Keratinocyte (primary cell): ENCODE measurements around the gene GNAL. TPM values are rescaled to one million over a fixed set of nuclear protein-coding genes. Genes with fewer than 3 reads are reported as not detected.

Source experiments
- DNase-seq: peaks from one replicate; pipeline ENCODE4 v3.0.0-alpha.2; 2011; ENCODE audit warnings: low read depth, missing footprints, low spot score
- FAIRE-seq: peaks from 2 replicates; lab custom pipeline; 2011; peaks lifted over from hg19 to GRCh38; lab: Jason Lieb, UNC
- H2AFZ ChIP-seq: 2 replicates; pipeline ENCODE4 v1.6.0; 2012; ENCODE audit warnings: low read length, control low read depth, inconsistent platforms; ENCODE audit not compliant: control insufficient read depth
- H3K27ac ChIP-seq: 2 replicates; pipeline ENCODE4 v1.5.1; 2011; ENCODE audit warnings: low read length; ENCODE audit not compliant: control insufficient read depth, insufficient read depth
- H3K27me3 ChIP-seq: 3 replicates; pipeline ENCODE4 v1.6.0; 2011; ENCODE audit warnings: low read length; ENCODE audit not compliant: control insufficient read depth, insufficient read depth; ENCODE audit errors: extremely low read depth
- H3K36me3 ChIP-seq, 2 experiments: 2 replicates in 1 of 2; 3 replicates in 1 of 2; pipeline ENCODE4 v1.5.1; 2011; ENCODE audit warnings: low read length in 2 of 2, mild to moderate bottlenecking in 1 of 2; ENCODE audit not compliant: control insufficient read depth in 2 of 2, insufficient read depth in 2 of 2; ENCODE audit errors: extremely low read depth in 1 of 2
- H3K4me1 ChIP-seq: 3 replicates; pipeline ENCODE4 v1.5.1; 2011; ENCODE audit warnings: low read length; ENCODE audit not compliant: control insufficient read depth, insufficient read depth; ENCODE audit errors: extremely low read depth
- H3K4me2 ChIP-seq: 3 replicates; pipeline ENCODE4 v1.6.0; 2011; ENCODE audit warnings: low read depth, low read length; ENCODE audit not compliant: control insufficient read depth, insufficient read depth; ENCODE audit errors: extremely low read depth
- H3K4me3 ChIP-seq, 3 experiments: fragments of 200-600 bp in 1 of 3; sonication (generic) in 1 of 3; 2 replicates in 2 of 3; 3 replicates in 1 of 3; pipeline ENCODE4 v1.5.1; 2011 to 2016; ENCODE audit warnings: low read length in 3 of 3, mild to moderate bottlenecking in 3 of 3, control low read depth in 2 of 3, inconsistent platforms in 1 of 3, low read depth in 1 of 3, mixed read lengths in 1 of 3, mixed run types in 1 of 3, moderate library complexity in 1 of 3; ENCODE audit not compliant: control insufficient read depth in 2 of 3, insufficient read depth in 2 of 3; ENCODE audit errors: extremely low read depth in 1 of 3
- H3K79me2 ChIP-seq: 2 replicates; pipeline ENCODE4 v1.6.0; 2012; ENCODE audit warnings: low read length; ENCODE audit not compliant: control insufficient read depth, insufficient read depth
- H3K9ac ChIP-seq: 3 replicates; pipeline ENCODE4 v1.6.0; 2011; ENCODE audit warnings: low read length; ENCODE audit not compliant: control insufficient read depth, insufficient read depth; ENCODE audit errors: extremely low read depth
- H3K9me1 ChIP-seq: 3 replicates; pipeline ENCODE4 v1.6.0; 2011; ENCODE audit warnings: low read length; ENCODE audit not compliant: control insufficient read depth, insufficient read depth; ENCODE audit errors: extremely low read depth
- H3K9me3 ChIP-seq: 2 replicates; pipeline ENCODE4 v1.5.1; 2012; ENCODE audit warnings: low read depth, low read length; ENCODE audit not compliant: control insufficient read depth
- H4K20me1 ChIP-seq: 3 replicates; pipeline ENCODE4 v1.6.0; 2011; ENCODE audit warnings: low read length; ENCODE audit not compliant: control insufficient read depth, insufficient read depth; ENCODE audit errors: extremely low read depth
- EZH2 ChIP-seq: IDR thresholded peaks from one replicate; pipeline ENCODE4 v1.6.1; 2012; ENCODE audit warnings: inconsistent platforms, mild to moderate bottlenecking, low read length, moderate library complexity
- dilution Hi-C: fragments of 300-500 bp; cut with MboI; formaldehyde crosslinking; loops from one replicate; pipeline ENCODE4 v1.7.0; 2020; ENCODE audit warnings: low sequenced_read_pairs; ENCODE audit not compliant: extremely low pct_ligation_motif_present
- polyA plus RNA-seq, 5 experiments: library from polyadenylated mRNA; depleted of rRNA in 3 of 5; stranded (reverse) in 3 of 5; stranded (forward) in 1 of 5; unstranded in 1 of 5; fragments of >200 nt; gene quantifications; 1 replicate in 1 of 5; 2 replicates in 3 of 5; 3 replicates in 1 of 5; pipeline versions ENCODE4 v1.2.1 to v1.2.3, GENCODE V29; 2011 to 2012; ENCODE audit warnings: missing spikeins in 2 of 5, low read depth in 1 of 5, low replicate concordance in 1 of 5
- TF ChIP-seq, protein P1 (sequence below), 3 experiments: IDR thresholded peaks in 1 of 3; conservative IDR thresholded peaks in 1 of 3; optimal IDR thresholded peaks in 1 of 3; 2 replicates in 2 of 3; 3 replicates in 1 of 3; pipeline versions ENCODE3 to v1.5.1; 2011; ENCODE audit warnings: low read length in 3 of 3, mild to moderate bottlenecking in 3 of 3, moderate library complexity in 2 of 3, control low read depth in 1 of 3, inconsistent platforms in 1 of 3; ENCODE audit not compliant: insufficient read depth in 2 of 3; ENCODE audit errors: extremely low read depth in 1 of 3

The GNAL gene
- polyA plus RNA-seq, 1 donor (not counting 4 experiments of a cell fraction or from before 2014, with no cell fraction given), result 30.0 TPM

DNA sequence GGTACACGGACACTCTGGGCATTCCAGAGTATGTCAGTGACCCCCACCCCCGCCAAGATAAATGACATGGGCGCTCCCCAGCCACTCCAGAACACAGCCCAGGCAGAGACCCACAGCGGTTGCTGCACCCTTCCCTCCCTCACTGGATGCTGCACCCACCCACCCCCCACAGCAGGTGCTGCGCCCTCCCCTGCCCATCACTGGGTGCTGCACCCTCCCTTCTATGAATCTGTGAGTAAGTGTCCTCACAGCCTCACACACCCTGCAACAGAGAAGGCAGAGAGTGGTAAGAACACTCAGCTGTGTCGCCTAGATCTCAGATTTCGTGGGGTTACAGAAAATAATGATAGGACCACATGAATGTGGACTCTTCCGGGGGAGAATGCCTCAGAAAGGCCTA, 185.6 kb downstream of the GNAL start:
- H3K4me3 ChIP-seq, result no peak overlapping the region
- no peak overlapping the region for H3K4me2 ChIP-seq
- FAIRE-seq (no peak), DNase-seq (no peak)
- H3K27me3 ChIP-seq, result no peaks in the 10 kb centered on the region
- no peaks in the 10 kb centered on the region for H4K20me1 ChIP-seq
- H3K27ac ChIP-seq, result no peak overlapping the region
- dilution Hi-C loops, result no loop called here
- no peak overlapping the region for H3K9ac ChIP-seq
- no peaks in the 10 kb centered on the region for H3K9me1 ChIP-seq
- H3K79me2 ChIP-seq, result no peaks in the 10 kb centered on the region
- no peaks in the 10 kb centered on the region for H3K9me3 ChIP-seq
- no peak overlapping the region for H2AFZ ChIP-seq
- TF ChIP-seq EZH2, result no peak
- TF ChIP-seq, protein P1, sequence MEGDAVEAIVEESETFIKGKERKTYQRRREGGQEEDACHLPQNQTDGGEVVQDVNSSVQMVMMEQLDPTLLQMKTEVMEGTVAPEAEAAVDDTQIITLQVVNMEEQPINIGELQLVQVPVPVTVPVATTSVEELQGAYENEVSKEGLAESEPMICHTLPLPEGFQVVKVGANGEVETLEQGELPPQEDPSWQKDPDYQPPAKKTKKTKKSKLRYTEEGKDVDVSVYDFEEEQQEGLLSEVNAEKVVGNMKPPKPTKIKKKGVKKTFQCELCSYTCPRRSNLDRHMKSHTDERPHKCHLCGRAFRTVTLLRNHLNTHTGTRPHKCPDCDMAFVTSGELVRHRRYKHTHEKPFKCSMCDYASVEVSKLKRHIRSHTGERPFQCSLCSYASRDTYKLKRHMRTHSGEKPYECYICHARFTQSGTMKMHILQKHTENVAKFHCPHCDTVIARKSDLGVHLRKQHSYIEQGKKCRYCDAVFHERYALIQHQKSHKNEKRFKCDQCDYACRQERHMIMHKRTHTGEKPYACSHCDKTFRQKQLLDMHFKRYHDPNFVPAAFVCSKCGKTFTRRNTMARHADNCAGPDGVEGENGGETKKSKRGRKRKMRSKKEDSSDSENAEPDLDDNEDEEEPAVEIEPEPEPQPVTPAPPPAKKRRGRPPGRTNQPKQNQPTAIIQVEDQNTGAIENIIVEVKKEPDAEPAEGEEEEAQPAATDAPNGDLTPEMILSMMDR (optimal IDR thresholded peaks at IDR 0.05 in 1 of 3, IDR thresholded peaks at IDR 0.05 in 1 of 3, conservative IDR thresholded peaks at IDR 0.05 in 1 of 3; ENCODE audit: extremely low read depth in 1 of 3, insufficient read depth in 2 of 3, low read length in 3 of 3), result no peak
- H3K4me1 ChIP-seq, result no peaks in the 10 kb centered on the region
- H3K36me3 ChIP-seq, result no peaks in the 10 kb centered on the region

DNA sequence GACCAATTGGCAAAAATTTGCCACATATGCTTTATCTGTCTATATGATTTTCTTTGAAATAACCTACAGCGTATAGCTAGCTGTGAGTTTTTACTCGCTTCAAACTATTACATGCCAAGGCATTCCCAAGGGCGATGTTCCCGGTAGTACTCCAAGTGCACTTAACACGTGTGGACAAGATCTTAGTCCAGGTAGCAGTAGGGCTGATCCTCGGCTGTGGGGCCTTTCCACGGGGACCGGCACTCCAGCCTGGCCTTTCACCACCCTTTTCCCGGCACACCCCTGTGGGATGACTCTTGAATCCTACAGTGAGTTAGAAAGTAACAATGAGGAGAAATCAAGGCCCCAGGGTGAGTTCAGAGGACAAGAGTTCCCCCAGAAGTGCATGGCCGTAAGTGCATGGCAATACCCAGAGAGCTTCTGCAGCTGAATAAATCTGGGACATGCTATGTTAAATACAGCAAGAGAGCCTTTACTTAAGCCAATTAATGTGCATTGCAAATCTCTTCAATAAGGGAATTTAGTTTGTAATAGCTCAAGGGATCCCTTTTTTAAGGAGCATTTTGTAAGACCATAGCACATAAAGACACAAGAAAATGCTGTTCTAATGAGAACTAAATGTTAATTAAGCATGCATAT, 188.6 kb downstream of the GNAL start:
- H4K20me1 ChIP-seq, result no peaks in the 10 kb centered on the region
- no peak overlapping the region for H2AFZ ChIP-seq
- H3K4me1 ChIP-seq, result no peaks in the 10 kb centered on the region
- no peaks in the 10 kb centered on the region for H3K9me1 ChIP-seq
- H3K27me3 ChIP-seq, result no peaks in the 10 kb centered on the region
- no peak overlapping the region for H3K27ac ChIP-seq
- FAIRE-seq, result no peak
- no peak for DNase-seq
- dilution Hi-C loops, result no loop called here
- H3K9ac ChIP-seq, result no peak overlapping the region
- no peaks in the 10 kb centered on the region for H3K36me3 ChIP-seq
- H3K4me3 ChIP-seq, result no peak overlapping the region
- no peak for TF ChIP-seq EZH2
- TF ChIP-seq, protein P1 (optimal IDR thresholded peaks at IDR 0.05 in 1 of 3, IDR thresholded peaks at IDR 0.05 in 1 of 3, conservative IDR thresholded peaks at IDR 0.05 in 1 of 3; ENCODE audit: extremely low read depth in 1 of 3, insufficient read depth in 2 of 3, low read length in 3 of 3), result no peak
- H3K4me2 ChIP-seq, result no peak overlapping the region
- H3K9me3 ChIP-seq, result no peaks in the 10 kb centered on the region
- H3K79me2 ChIP-seq, result no peaks in the 10 kb centered on the region
